H1 (cell line): ENCODE results near the gene PGGHG. TPM values are rescaled to one million over a fixed set of nuclear protein-coding genes. Genes with fewer than 3 reads are reported as not detected.
A peak's percentile ranks its signal among the peaks of the same experiment; 100 is the strongest.

Source experiments
- CTCF ChIA-PET: fragments of 300-600 bp; sonication (Branson Sonifier 250); formaldehyde crosslinking; loops from one replicate; lab custom pipeline; 2021; ENCODE audit not compliant: partially characterized antibody; lab: Charles Lee
- POLR2A ChIA-PET: fragments of 300-600 bp; sonication (Branson Sonifier 250); formaldehyde crosslinking; loops from one replicate; lab custom pipeline; 2021; ENCODE audit warnings: inconsistent platforms; ENCODE audit not compliant: partially characterized antibody; lab: Charles Lee
- DNase-seq, 2 experiments: peaks; one replicate each; pipeline versions ENCODE4 v3.0.0 to v3.0.0-alpha.2; 2010 to 2022; ENCODE audit warnings: low spot score in 2 of 2, low read depth in 1 of 2, mixed read lengths in 1 of 2
- FAIRE-seq: peaks from 2 replicates; lab custom pipeline; 2011; peaks lifted over from hg19 to GRCh38; lab: Jason Lieb, UNC
- H2AFZ ChIP-seq: 2 replicates; pipeline ENCODE4 v1.8.1; 2012; ENCODE audit warnings: low read length, inconsistent platforms
- H2AK5ac ChIP-seq: 2 replicates; pipeline ENCODE4 v1.6.1; 2013; ENCODE audit warnings: low read depth, low read length
- H2BK120ac ChIP-seq: replicated peaks from 2 replicates; pipeline ENCODE3; 2013; ENCODE audit warnings: low read depth, low read length, inconsistent platforms
- H2BK12ac ChIP-seq: 2 replicates; pipeline ENCODE4 v1.6.1; 2013; ENCODE audit warnings: low read depth, low read length
- H2BK15ac ChIP-seq: 2 replicates; pipeline ENCODE4 v1.6.1; 2013; ENCODE audit warnings: low read length
- H2BK20ac ChIP-seq: 2 replicates; pipeline ENCODE4 v1.6.1; 2013; ENCODE audit warnings: low read length
- H2BK5ac ChIP-seq: 2 replicates; pipeline ENCODE4 v1.6.1; 2013; ENCODE audit warnings: low read depth, low read length
- H3K14ac ChIP-seq: 2 replicates; pipeline ENCODE4 v1.6.1; 2013; ENCODE audit warnings: inconsistent platforms; ENCODE audit not compliant: insufficient read length
- H3K18ac ChIP-seq: 2 replicates; pipeline ENCODE4 v1.6.1; 2013; ENCODE audit warnings: low read length; ENCODE audit errors: extremely low read depth
- H3K23ac ChIP-seq: 2 replicates; pipeline ENCODE4 v1.6.1; 2013; ENCODE audit warnings: inconsistent platforms; ENCODE audit not compliant: insufficient read length
- H3K23me2 ChIP-seq: 2 replicates; pipeline ENCODE4 v1.6.1; 2013; ENCODE audit warnings: low read depth, low read length
- H3K27ac ChIP-seq: 2 replicates; pipeline ENCODE4 v1.6.1; 2011; ENCODE audit warnings: low read depth, low read length, inconsistent platforms
- H3K27me3 ChIP-seq, 4 experiments: replicated peaks in 1 of 4; 1 replicate in 1 of 4; 2 replicates in 3 of 4; pipeline versions ENCODE4 v1.6.1 to v1.8.1; 2011 to 2013; ENCODE audit warnings: low read length in 3 of 4, mild to moderate bottlenecking in 3 of 4, inconsistent platforms in 2 of 4, mixed read lengths in 2 of 4, moderate library complexity in 1 of 4; ENCODE audit not compliant: control insufficient read depth in 3 of 4, insufficient read depth in 3 of 4; ENCODE audit errors: extremely low read depth in 1 of 4
- H3K36me3 ChIP-seq, 4 experiments: 2 replicates each; pipeline versions ENCODE4 v1.6.1 to v1.8.1; 2011 to 2013; ENCODE audit warnings: mild to moderate bottlenecking in 4 of 4, low read length in 3 of 4, moderate library complexity in 2 of 4, control low read depth in 1 of 4, inconsistent platforms in 1 of 4; ENCODE audit not compliant: insufficient read depth in 4 of 4, control insufficient read depth in 2 of 4
- H3K4ac ChIP-seq: replicated peaks from 2 replicates; pipeline ENCODE3; 2013; ENCODE audit warnings: low read length, low read depth, mixed read lengths, inconsistent platforms; ENCODE audit not compliant: insufficient read length
- H3K4me1 ChIP-seq, 4 experiments: replicated peaks in 1 of 4; 1 replicate in 1 of 4; 2 replicates in 3 of 4; pipeline versions ENCODE4 v1.6.1 to v1.8.1; 2011 to 2013; ENCODE audit warnings: low read length in 3 of 4, inconsistent platforms in 2 of 4, mixed read lengths in 1 of 4; ENCODE audit not compliant: insufficient read depth in 4 of 4, control insufficient read depth in 3 of 4
- H3K4me2 ChIP-seq, 2 experiments: 2 replicates each; pipeline versions ENCODE4 v1.6.1 to v1.8.1; 2011 to 2013; ENCODE audit warnings: low read depth in 2 of 2, low read length in 2 of 2, control low read depth in 1 of 2, inconsistent platforms in 1 of 2, mild to moderate bottlenecking in 1 of 2; ENCODE audit not compliant: insufficient read depth in 1 of 2
- H3K4me3 ChIP-seq, 4 experiments: fragments of 200-600, 300-600 bp in 1 of 4; sonication (generic), shearing (Covaris generic), sonication (Bioruptor Twin) in 1 of 4; 2 replicates each; pipeline versions ENCODE4 v1.5.1 to v1.8.1; 2011 to 2016; ENCODE audit warnings: low read length in 4 of 4, low read depth in 3 of 4, control low read depth in 2 of 4, inconsistent platforms in 2 of 4, mild to moderate bottlenecking in 2 of 4, mixed read lengths in 1 of 4, moderate library complexity in 1 of 4; ENCODE audit not compliant: insufficient read depth in 2 of 4; ENCODE audit errors: extremely low read depth in 1 of 4
- H3K56ac ChIP-seq: replicated peaks from 2 replicates; pipeline ENCODE3; 2013; ENCODE audit warnings: low read depth, mild to moderate bottlenecking, mixed read lengths, low read length, inconsistent platforms; ENCODE audit not compliant: insufficient read length
- H3K79me1 ChIP-seq: 2 replicates; pipeline ENCODE4 v1.6.1; 2013; ENCODE audit warnings: low read depth, low read length, control low read depth
- H3K79me2 ChIP-seq, 2 experiments: 2 replicates each; pipeline versions ENCODE4 v1.6.1 to v1.8.1; 2012 to 2013; ENCODE audit warnings: low read length in 2 of 2, mild to moderate bottlenecking in 2 of 2, inconsistent platforms in 1 of 2; ENCODE audit not compliant: insufficient read depth in 2 of 2, control insufficient read depth in 1 of 2
- H3K9ac ChIP-seq, 4 experiments: replicated peaks in 1 of 4; 1 replicate in 1 of 4; 2 replicates in 3 of 4; pipeline versions ENCODE4 v1.6.1 to v1.8.1; 2011 to 2013; ENCODE audit warnings: low read depth in 3 of 4, low read length in 3 of 4, control low read depth in 2 of 4, mild to moderate bottlenecking in 2 of 4, moderate library complexity in 2 of 4, inconsistent platforms in 1 of 4; ENCODE audit errors: extremely low read depth in 1 of 4
- H3K9me3 ChIP-seq, 2 experiments: 2 replicates each; pipeline versions ENCODE4 v1.6.1 to v1.8.1; 2012 to 2013; ENCODE audit warnings: mild to moderate bottlenecking in 2 of 2, moderate library complexity in 2 of 2, control low read depth in 1 of 2, inconsistent platforms in 1 of 2, low read depth in 1 of 2, low read length in 1 of 2, mixed read lengths in 1 of 2; ENCODE audit not compliant: insufficient read depth in 2 of 2
- H4K20me1 ChIP-seq, 2 experiments: replicated peaks in 1 of 2; 2 replicates each; pipeline versions ENCODE3 to v1.8.1; 2011 to 2013; ENCODE audit warnings: inconsistent platforms in 2 of 2, low read length in 2 of 2, mild to moderate bottlenecking in 1 of 2; ENCODE audit not compliant: insufficient read depth in 2 of 2, control insufficient read depth in 1 of 2
- H4K5ac ChIP-seq: 2 replicates; pipeline ENCODE4 v1.6.1; 2013; ENCODE audit warnings: low read length, low read depth, mixed read lengths, inconsistent platforms; ENCODE audit not compliant: insufficient read length
- H4K8ac ChIP-seq: 2 replicates; pipeline ENCODE4 v1.8.0; 2013; ENCODE audit warnings: mild to moderate bottlenecking, moderate library complexity, low read length, inconsistent platforms; ENCODE audit not compliant: insufficient read depth; ENCODE audit errors: extremely low read depth
- H4K91ac ChIP-seq: replicated peaks from 2 replicates; pipeline ENCODE3; 2013; ENCODE audit warnings: low read length, mixed read lengths, inconsistent platforms; ENCODE audit not compliant: insufficient read length
- EP300 ChIP-seq, 2 experiments: IDR thresholded peaks; 1 replicate in 1 of 2; 2 replicates in 1 of 2; pipeline ENCODE4 v1.6.1; 2011 to 2012; ENCODE audit warnings: low read depth in 2 of 2, low read length in 2 of 2, mild to moderate bottlenecking in 2 of 2, borderline replicate concordance in 1 of 2, inconsistent platforms in 1 of 2, moderate library complexity in 1 of 2
- KDM4A ChIP-seq: IDR thresholded peaks from one replicate; pipeline ENCODE4 v1.7.1; 2012; ENCODE audit warnings: low read depth, mild to moderate bottlenecking, moderate library complexity, low read length, inconsistent platforms; ENCODE audit not compliant: severe bottlenecking
- PHF8 ChIP-seq: fragments of 200-600 bp; sonication (generic); conservative IDR thresholded peaks from 2 replicates; pipeline ENCODE4 v1.7.1; 2012; ENCODE audit warnings: low read depth, mild to moderate bottlenecking, inconsistent platforms, low read length, moderate library complexity
- POLR2AphosphoS5 ChIP-seq: IDR thresholded peaks from 2 replicates; pipeline ENCODE4 v1.6.1; 2011; ENCODE audit warnings: low read depth, low read length
- RBBP5 ChIP-seq: IDR thresholded peaks from 2 replicates; pipeline ENCODE4 v1.7.1; 2012; ENCODE audit warnings: low read depth, mild to moderate bottlenecking, inconsistent platforms, low read length, moderate library complexity, borderline replicate concordance
- RXRA ChIP-seq: IDR thresholded peaks from 2 replicates; pipeline ENCODE4 v1.6.1; 2011; ENCODE audit warnings: low read depth, mild to moderate bottlenecking, low read length, moderate library complexity; ENCODE audit not compliant: insufficient read depth
- SP1 ChIP-seq: IDR thresholded peaks from 2 replicates; pipeline ENCODE4 v1.6.1; 2011; ENCODE audit warnings: low read depth, low read length
- SRF ChIP-seq: IDR thresholded peaks from 2 replicates; pipeline ENCODE4 v1.6.1; 2011; ENCODE audit warnings: mild to moderate bottlenecking, low read depth, low read length, moderate library complexity
- USF2 ChIP-seq: IDR thresholded peaks from 2 replicates; pipeline ENCODE4 v1.6.1; 2011; ENCODE audit warnings: low read length, improper control_type of control experiment
- WGBS, 2 experiments: shearing (Covaris generic) in 1 of 2; methylation state at CpG; one replicate each; pipeline versions ENCODE4 v1.1.6 to v1.1.7; 2013 to 2015; ENCODE audit warnings: low lambda C conversion rate in 2 of 2, mixed read lengths in 2 of 2, inconsistent platforms in 1 of 2, low coverage in 1 of 2, missing lambda C conversion rate in 1 of 2; ENCODE audit not compliant: insufficient replicate concordance in 2 of 2, insufficient coverage in 1 of 2, insufficient read length in 1 of 2; ENCODE audit errors: extremely low coverage in 1 of 2, missing lambda C conversion rate in 1 of 2; 5-methylcytosine and 5-hydroxymethylcytosine counted together
- polyA plus RNA-seq, 7 experiments: library from polyadenylated mRNA; depleted of rRNA in 3 of 7; stranded (reverse) in 5 of 7; unstranded in 2 of 7; fragments of >200 nt in 5 of 7; fragments of 200-250 nt in 2 of 7; gene quantifications; 1 replicate in 5 of 7; 2 replicates in 1 of 7; 4 replicates in 1 of 7; pipeline versions ENCODE4 v1.2.1 to v1.2.3, GENCODE V29; 2011 to 2013; ENCODE audit warnings: missing spikeins in 2 of 7, mixed read lengths in 2 of 7
- total RNA-seq: library from RNA; stranded (reverse); fragmentation: NEBNext Ultra II Directional; extraction: Animal tissue kit (Norgen Biotek cat#: 25700); gene quantifications from 2 replicates; pipeline ENCODE4 v1.2.1, GENCODE V29; 2021

Gene PGGHG
- total and polyA plus RNA-seq, 2 of the 8 experiments (the other 6 are each of a cell fraction or from before 2014, with no cell fraction given): 34.8 to 60.7 TPM

- Histone ChIP-seq H3K27me3 (peaks cover 0 to 3% (median 1%) of the 10 kb centered on the region in 4 experiments; a peak in 2 of 7 replicates), H3K79me1 (no peaks in the 10 kb centered on the region)
- 94% methylated on average over 19 of the region's 21 CpGs; no CpG with 5 or more reads in 1 of the 2 experiments for WGBS, 2 experiments
- TF ChIP-seq SRF (no peak), USF2 (no peak), EP300 (IDR thresholded peaks at IDR 0.05; ENCODE audit: borderline replicate concordance in 1 of 2, low read depth in 2 of 2, low read length in 2 of 2) (no peak), POLR2AphosphoS5 (no peak), RXRA (no peak), RBBP5 (no peak), SP1 (no peak), KDM4A (no peak), PHF8 (no peak)
These were observed 10.7 kb upstream of the PGGHG start, which contains the start of gene NLRP6 for GRCh38 chr11:278001-278951. Gene NLRP6 (plus strand): TSS chr11:278407. CDS start chr11:278570, 163 bp downstream.

More at GRCh38 chr11:278001-278951, 10.7 kb upstream of the PGGHG start, which contains the start of gene NLRP6:
- Histone ChIP-seq H3K36me3 (no peaks in the 10 kb centered on the region), H3K56ac (no peak within 1 kb of the TSS), H4K20me1 (no peaks in the 10 kb centered on the region), H2BK5ac (no peak within 1 kb of the TSS), H3K23me2 (no peaks in the 10 kb centered on the region), H2AFZ (no peak within 1 kb of the TSS), H2BK120ac (no peak within 1 kb of the TSS), H4K5ac (no peak within 1 kb of the TSS), H4K91ac (peak within 1 kb of the TSS; percentile 15), H3K9ac (no peak within 1 kb of the TSS), H2BK20ac (no peak within 1 kb of the TSS), H3K4ac (peak within 1 kb of the TSS; percentile 94), H3K27ac (no peak within 1 kb of the TSS), H3K79me2 (no peaks in the 10 kb centered on the region), H3K18ac (no peak within 1 kb of the TSS; the same call in 1 of the 2 replicates), H4K8ac (peak within 1 kb of the TSS; percentile 92; the same call in 1 of the 2 replicates), H3K23ac (no peak within 1 kb of the TSS), H3K4me3 (no peak within 1 kb of the TSS), H3K14ac (no peak within 1 kb of the TSS), H2AK5ac (no peak within 1 kb of the TSS), H3K9me3 (no peaks in the 10 kb centered on the region), H2BK12ac (0 out of 2 replicates have a peak within 1 kb of the TSS, but pooled peaks have one; percentile 17), H2BK15ac (peak within 1 kb of the TSS; percentile 8; the same call in 1 of the 2 replicates), H3K4me1 (peaks cover 0 to 2% (median 0%) of the 10 kb centered on the region in 4 experiments; a peak in 2 of 7 replicates), H3K4me2 (no peak within 1 kb of the TSS; a peak in 1 of 4 replicates)
- ChIA-PET POLR2A (interaction anchor here (0.6 to 1.9 kb wide), 7 partner anchors 9 to 90 kb away, joined by 3 to 6 read pairs (median 4); partner anchors contain the start of genes BET1L, IFITM5, PGGHG and RIC8A), CTCF (interaction anchor here (0.6 to 8.6 kb wide), 5 partner anchors 10 to 85 kb away, joined by 3 to 88 read pairs (median 3); no protein-coding TSS in a partner anchor)
- FAIRE-seq (no peak), DNase-seq (no peak)
